ENCODE measurements around the gene MSI2.

DNA sequence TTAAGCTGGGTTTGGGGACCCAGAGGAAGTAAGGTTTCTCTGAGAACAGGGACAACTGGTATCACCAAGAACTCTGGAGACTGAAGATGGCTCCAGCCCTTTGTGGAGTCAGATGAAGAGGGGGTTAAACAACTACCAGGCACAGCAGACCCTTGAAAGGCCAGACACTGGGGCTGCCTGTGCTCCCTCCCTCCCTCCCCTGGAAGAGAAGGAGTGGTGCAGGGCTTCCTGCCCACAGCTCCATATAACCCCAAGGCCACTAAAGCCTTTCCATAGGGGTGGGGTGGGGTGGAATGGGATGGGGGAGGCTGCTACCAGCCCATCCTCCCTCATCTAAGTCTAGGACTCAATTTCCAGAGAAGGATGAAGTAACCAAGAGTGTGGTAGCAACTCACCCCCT, 422.1 kb downstream of the MSI2 start:
- TF ChIP-seq, protein P1, sequence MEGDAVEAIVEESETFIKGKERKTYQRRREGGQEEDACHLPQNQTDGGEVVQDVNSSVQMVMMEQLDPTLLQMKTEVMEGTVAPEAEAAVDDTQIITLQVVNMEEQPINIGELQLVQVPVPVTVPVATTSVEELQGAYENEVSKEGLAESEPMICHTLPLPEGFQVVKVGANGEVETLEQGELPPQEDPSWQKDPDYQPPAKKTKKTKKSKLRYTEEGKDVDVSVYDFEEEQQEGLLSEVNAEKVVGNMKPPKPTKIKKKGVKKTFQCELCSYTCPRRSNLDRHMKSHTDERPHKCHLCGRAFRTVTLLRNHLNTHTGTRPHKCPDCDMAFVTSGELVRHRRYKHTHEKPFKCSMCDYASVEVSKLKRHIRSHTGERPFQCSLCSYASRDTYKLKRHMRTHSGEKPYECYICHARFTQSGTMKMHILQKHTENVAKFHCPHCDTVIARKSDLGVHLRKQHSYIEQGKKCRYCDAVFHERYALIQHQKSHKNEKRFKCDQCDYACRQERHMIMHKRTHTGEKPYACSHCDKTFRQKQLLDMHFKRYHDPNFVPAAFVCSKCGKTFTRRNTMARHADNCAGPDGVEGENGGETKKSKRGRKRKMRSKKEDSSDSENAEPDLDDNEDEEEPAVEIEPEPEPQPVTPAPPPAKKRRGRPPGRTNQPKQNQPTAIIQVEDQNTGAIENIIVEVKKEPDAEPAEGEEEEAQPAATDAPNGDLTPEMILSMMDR (conservative IDR thresholded peaks at IDR 0.05; ENCODE audit: low read depth in 2 of 2): peak in 1 of 2 experiments; percentile 25; a peak in 2 of 4 replicates
- TF ChIP-seq EZH2 (IDR thresholded peaks at IDR 0.05; ENCODE audit: low read depth, unreplicated experiment) (no peak), EZH2phosphoT487 (IDR thresholded peaks at IDR 0.05; ENCODE audit: unreplicated experiment) (no peak), POLR2AphosphoS5 (IDR thresholded peaks at IDR 0.05; ENCODE audit: low read depth) (no peak), JUNB (IDR thresholded peaks at IDR 0.05; ENCODE audit: unreplicated experiment) (no peak)
- TF ChIP-seq, protein P2, sequence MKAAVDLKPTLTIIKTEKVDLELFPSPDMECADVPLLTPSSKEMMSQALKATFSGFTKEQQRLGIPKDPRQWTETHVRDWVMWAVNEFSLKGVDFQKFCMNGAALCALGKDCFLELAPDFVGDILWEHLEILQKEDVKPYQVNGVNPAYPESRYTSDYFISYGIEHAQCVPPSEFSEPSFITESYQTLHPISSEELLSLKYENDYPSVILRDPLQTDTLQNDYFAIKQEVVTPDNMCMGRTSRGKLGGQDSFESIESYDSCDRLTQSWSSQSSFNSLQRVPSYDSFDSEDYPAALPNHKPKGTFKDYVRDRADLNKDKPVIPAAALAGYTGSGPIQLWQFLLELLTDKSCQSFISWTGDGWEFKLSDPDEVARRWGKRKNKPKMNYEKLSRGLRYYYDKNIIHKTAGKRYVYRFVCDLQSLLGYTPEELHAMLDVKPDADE (IDR thresholded peaks at IDR 0.05): no peak

Data from GM23338 (cell line).